Panc1 (cell line): ENCODE data around the gene LSM8. TPM values are rescaled to one million over a fixed set of nuclear protein-coding genes. Genes with fewer than 3 reads are reported as not detected.

ENCODE experiments used
- ATAC-seq: fragments of 200-7000 bp; cut with Tn5 transposase; 2 replicates; pipeline ENCODE4 v1.9.1; 2020; ENCODE audit warnings: mild to moderate bottlenecking, moderate library complexity
- BruUV-seq: library from RNA; stranded (reverse); fragments of 400-500 nt; replicated peaks from 2 replicates; lab custom pipeline; 2021; lab: Mats Ljungman, UMichigan
- CTCF ChIA-PET: fragments of 300-600 bp; sonication (Branson Sonifier 250); formaldehyde crosslinking; loops from one replicate; lab custom pipeline; 2022; ENCODE audit warnings: antibody characterized with exemption; lab: Charles Lee
- POLR2A ChIA-PET: fragments of 300-600 bp; sonication (Branson Sonifier 250); formaldehyde crosslinking; loops from one replicate; lab custom pipeline; 2022; ENCODE audit warnings: antibody characterized with exemption; lab: Charles Lee
- DNase-seq: peaks from one replicate; pipeline ENCODE4 v3.0.0-alpha.2; 2010; ENCODE audit warnings: low read depth, low spot score
- H3K27ac ChIP-seq: 2 replicates; pipeline ENCODE4 v1.5.1; 2011; ENCODE audit warnings: mild to moderate bottlenecking, low read length, inconsistent platforms
- H3K27me3 ChIP-seq: fragments of 200-500 bp; sonication (Bioruptor generic); 2 replicates; pipeline ENCODE4 v1.6.0; 2014; ENCODE audit warnings: low read length, inconsistent platforms; ENCODE audit not compliant: control insufficient read depth, insufficient read depth
- H3K36me3 ChIP-seq: fragments of 200-500 bp; sonication (Bioruptor generic); 2 replicates; pipeline ENCODE4 v1.5.1; 2014; ENCODE audit warnings: inconsistent platforms, mild to moderate bottlenecking, low read length, moderate library complexity; ENCODE audit not compliant: control insufficient read depth, insufficient read depth
- H3K4me1 ChIP-seq: 2 replicates; pipeline ENCODE4 v1.5.1; 2011; ENCODE audit warnings: inconsistent platforms, mild to moderate bottlenecking, low read length, moderate library complexity; ENCODE audit not compliant: control insufficient read depth, insufficient read depth
- H3K4me3 ChIP-seq, 2 experiments: 2 replicates each; pipeline ENCODE4 v1.5.1; 2011 to 2012; ENCODE audit warnings: low read depth in 2 of 2, low read length in 2 of 2, mild to moderate bottlenecking in 2 of 2, inconsistent platforms in 1 of 2, moderate library complexity in 1 of 2
- H3K9me3 ChIP-seq: fragments of 200-500 bp; sonication (Bioruptor generic); 2 replicates; pipeline ENCODE4 v1.5.1; 2014; ENCODE audit warnings: low read depth, mild to moderate bottlenecking, inconsistent platforms, low read length, moderate library complexity; ENCODE audit not compliant: control insufficient read depth, insufficient read depth
- CTCF ChIP-seq: fragments of 450-650 bp; IDR thresholded peaks from 2 replicates; pipeline ENCODE4 v1.5.1; 2017; ENCODE audit warnings: mild to moderate bottlenecking
- POLR2AphosphoS5 ChIP-seq: IDR thresholded peaks from 2 replicates; pipeline ENCODE4 v1.6.1; 2012; ENCODE audit warnings: mild to moderate bottlenecking, low read depth, low read length, moderate library complexity
- REST ChIP-seq, 2 experiments: IDR thresholded peaks; 2 replicates each; pipeline ENCODE4 v1.6.1; 2011 to 2012; ENCODE audit warnings: low read depth in 2 of 2, control low read depth in 1 of 2, low read length in 1 of 2, mild to moderate bottlenecking in 1 of 2, moderate library complexity in 1 of 2; ENCODE audit not compliant: insufficient read depth in 1 of 2
- SIN3A ChIP-seq: IDR thresholded peaks from 2 replicates; pipeline ENCODE4 v1.6.1; 2012; ENCODE audit warnings: low read depth, mild to moderate bottlenecking, low read length, moderate library complexity, borderline replicate concordance; ENCODE audit not compliant: insufficient read depth
- TCF7L2 ChIP-seq: IDR thresholded peaks from 2 replicates; pipeline ENCODE4 v1.6.1; 2011; ENCODE audit warnings: mild to moderate bottlenecking, low read depth, low read length, inconsistent platforms
- in situ Hi-C: cut with HindIII; loops from 2 replicates; pipeline ENCODE4 v1.10.0; 2016; ENCODE audit warnings: low sequenced_read_pairs, low pct_unique_long_range_greater_than_20kb
- intact Hi-C: fragments of 100-400 bp; cut with micrococcal nuclease; formaldehyde crosslinking; loops from one replicate; pipeline ENCODE4 v1.10.0; 2022; ENCODE audit not compliant: unreplicated experiment
- total RNA-seq: library from RNA; stranded (reverse); gene quantifications from one replicate; pipeline ENCODE4 v1.2.1, GENCODE V29; 2021; ENCODE audit not compliant: unreplicated experiment

The LSM8 gene
- total RNA-seq, 1 experiment from 2014 or later, result 27.9 TPM

GRCh38 chr7:118175740-118176139, 8.2 kb upstream of the LSM8 start:
- Histone ChIP-seq H3K4me3 (no peak overlapping the region), H3K4me1 (no peaks in the 10 kb centered on the region), H3K36me3 (no peaks in the 10 kb centered on the region), H3K9me3 (no peaks in the 10 kb centered on the region), H3K27ac (no peak overlapping the region), H3K27me3 (peaks cover 5% of the 10 kb centered on the region)
- no peak for DNase-seq
- ChIA-PET POLR2A (no interaction called here), CTCF (no interaction called here)
- in situ Hi-C loops (no loop called here), intact Hi-C loops (no loop called here)
- BruUV-seq, result no TSS peak
- ATAC-seq, result no peak
- TF ChIP-seq POLR2AphosphoS5, result no peak
- TF ChIP-seq TCF7L2, result no peak
- TF ChIP-seq CTCF, result no peak
- no peak for TF ChIP-seq SIN3A
- no peak for TF ChIP-seq REST (IDR thresholded peaks at IDR 0.05; ENCODE audit: insufficient read depth in 1 of 2, low read depth in 2 of 2, low read length in 1 of 2)

GRCh38 chr7:118179191-118179590, 4.8 kb upstream of the LSM8 start:
- DNase-seq (no peak), ATAC-seq (no peak)
- Histone ChIP-seq H3K36me3 (peaks cover 2% of the 10 kb centered on the region; the same call in 1 of the 2 replicates), H3K9me3 (no peaks in the 10 kb centered on the region), H3K27ac (no peak overlapping the region), H3K27me3 (peaks cover 3% of the 10 kb centered on the region), H3K4me3 (no peak overlapping the region), H3K4me1 (peaks cover 4% of the 10 kb centered on the region; the same call in 1 of the 2 replicates)
- in situ Hi-C loops, result no loop called here
- TF ChIP-seq POLR2AphosphoS5 (no peak), TCF7L2 (no peak), CTCF (no peak), REST (IDR thresholded peaks at IDR 0.05; ENCODE audit: insufficient read depth in 1 of 2, low read depth in 2 of 2, low read length in 1 of 2) (no peak), SIN3A (no peak)
- CTCF ChIA-PET, result interaction anchor here (0.7 kb wide), 1 partner anchor 30 kb away, joined by 6 read pairs; no protein-coding TSS in a partner anchor
- POLR2A ChIA-PET, result no interaction called here
- BruUV-seq, result no TSS peak
- intact Hi-C loops, result no loop called here
